Left colon (tissue), 2 donors: ENCODE measurements around the gene ACOT7. TPM values are rescaled to one million over a fixed set of nuclear protein-coding genes. Genes with fewer than 3 reads are reported as not detected.
"Not testable (repeated sequence)": the region's sequence is repeated elsewhere in the genome, so short reads cannot be mapped to it uniquely, and the experiment has no call there.

Experiments
- ATAC-seq: fragments of 200-7000 bp; cut with Tn5 transposase; one replicate; pipeline ENCODE4 v1.9.1; 2020; ENCODE audit warnings: mild to moderate bottlenecking, moderate library complexity
- DNase-seq, 2 donors: peaks; one replicate each; pipeline ENCODE4 v3.0.0-alpha.2; 2020
- intact Hi-C, 2 donors: fragments of 100-400 bp; cut with DNase I in 1 of 2; cut with micrococcal nuclease in 1 of 2; formaldehyde crosslinking; loops; one replicate each; pipeline versions ENCODE4 v1.11.2 to v1.14.0; 2022; cut with DNase I, micrococcal nuclease
- long read RNA-seq: library from polyadenylated mRNA; unstranded; transcript quantifications from one replicate; pipeline ENCODE4 v2.0.0, GENCODE V29; 2021
- total RNA-seq, 2 donors: library from RNA; stranded (reverse); fragmentation: NEBNext Ultra II Directional; extraction: Animal tissue kit (Norgen Biotek cat#: 25700); gene quantifications; one replicate each; pipeline ENCODE4 v1.2.1, GENCODE V29; 2021
- donor health status: DM: no; HTN: no; CAD: no.
- donor health status: DM: yes; HTN: yes; CAD: no.

ACOT7 gene
- 10 to 100 TPM; 50.4 to 58.0 TPM for total RNA-seq
- long read RNA-seq, transcript ACOT7-210 (9 exons, 1,403 nt) = major isoform, 37 of 100 reads
- long read RNA-seq, transcript ACOT7-203 (9 exons, 1,432 nt) = minor isoform, 30 of 100 reads
- long read RNA-seq, partial matches to known transcripts = 7 of 100 reads
- long read RNA-seq, other reads (novel, unspliced or antisense) = 26 of 100 reads

GRCh38 chr1:6393400-6394187 lies at the start of gene ACOT7:
Gene ACOT7 (minus strand): TSS chr1:6393767. CDS start chr1:6393399, 368 bp downstream.
- ATAC-seq = peak; percentile 88
- intact Hi-C loops = loop anchor here in 1 of 2 donors (10.0 kb wide), 1 partner anchor 49 kb away; no protein-coding TSS in a partner anchor
- peak; percentile 83 to 92 for DNase-seq

GRCh38 chr1:6441586-6441985 lies 48.0 kb upstream of the ACOT7 start:
- ATAC-seq = no peak
- intact Hi-C loops = no loop called here

GRCh38 chr1:6440198-6441126 lies 46.9 kb upstream of the ACOT7 start:
- ATAC-seq = peak; percentile 83
- intact Hi-C loops = no loop called here
- DNase-seq = peak; percentile 82 to 87

More at GRCh38 chr1:6441586-6441985, 48.0 kb upstream of the ACOT7 start:
- DNase-seq = peak in 1 of 2 donors; percentile 21

- ATAC-seq (peak; percentile 43), DNase-seq (peak in 1 of 2 donors; percentile 71)
- intact Hi-C loops = no loop called here
Measured at GRCh38 chr1:6438047-6438525, 44.5 kb upstream of the ACOT7 start.

GRCh38 chr1:6437012-6437700 lies 43.6 kb upstream of the ACOT7 start:
- peak; percentile 28 for ATAC-seq
- DNase-seq, intact Hi-C loops: not testable (repeated sequence)

GRCh38 chr1:6436277-6436676 lies 42.7 kb upstream of the ACOT7 start:
- intact Hi-C loops, ATAC-seq, DNase-seq: not testable (repeated sequence)

GRCh38 chr1:6435547-6435946 lies 42.0 kb upstream of the ACOT7 start:
- DNase-seq (no peak), ATAC-seq (no peak)
- intact Hi-C loops = no loop called here

- intact Hi-C loops = no loop called here
- no peak for ATAC-seq
Measured at GRCh38 chr1:6435129-6435528, 41.6 kb upstream of the ACOT7 start.

GRCh38 chr1:6434186-6434585 lies 40.6 kb upstream of the ACOT7 start:
- intact Hi-C loops = no loop called here
- DNase-seq = no peak
- no peak for ATAC-seq

More at GRCh38 chr1:6435129-6435528, 41.6 kb upstream of the ACOT7 start:
- DNase-seq = no peak

GRCh38 chr1:6431645-6432579 lies 38.3 kb upstream of the ACOT7 start:
- ATAC-seq, DNase-seq, intact Hi-C loops: not testable (repeated sequence)

- intact Hi-C loops, ATAC-seq, DNase-seq: not testable (repeated sequence)
Measured at GRCh38 chr1:6429660-6430411, 36.3 kb upstream of the ACOT7 start.

- DNase-seq, intact Hi-C loops, ATAC-seq: not testable (repeated sequence)
Measured at GRCh38 chr1:6428453-6428852, 34.9 kb upstream of the ACOT7 start.

- ATAC-seq (peak; percentile 68), DNase-seq (peak; percentile 71)
- intact Hi-C loops = no loop called here
Measured at GRCh38 chr1:6427441-6428390, 34.1 kb upstream of the ACOT7 start.

- intact Hi-C loops = no loop called here
- no peak for DNase-seq
- ATAC-seq = no peak
Measured at GRCh38 chr1:6426972-6427350, 33.4 kb upstream of the ACOT7 start.

- intact Hi-C loops = no loop called here
- ATAC-seq = peak; percentile 20
- DNase-seq = no peak
Measured at GRCh38 chr1:6426277-6426971, 32.9 kb upstream of the ACOT7 start.
